Activated CD4-positive, alpha-beta T cell treated with anti-CD3 and anti-CD28 coated beads, Interleukin-2, amount 50 U/mL, for 1 hour (primary cell): Measurements from ENCODE around the gene VKORC1.
"Not testable (repeated sequence)": the region's sequence is repeated elsewhere in the genome, so short reads cannot be mapped to it uniquely, and the experiment has no call there.

Experiments used
- DNase-seq: peaks from one replicate; pipeline ENCODE4 v3.0.0-alpha.2; 2020

Gene VKORC1

GRCh38 chr16:31094424-31095120 lies at the start of gene VKORC1:
Gene VKORC1, minus strand, starts transcription at chr16:31094797. Its CDS starts 68 bp downstream, at chr16:31094729.
- peak; percentile 83 for DNase-seq

DNA sequence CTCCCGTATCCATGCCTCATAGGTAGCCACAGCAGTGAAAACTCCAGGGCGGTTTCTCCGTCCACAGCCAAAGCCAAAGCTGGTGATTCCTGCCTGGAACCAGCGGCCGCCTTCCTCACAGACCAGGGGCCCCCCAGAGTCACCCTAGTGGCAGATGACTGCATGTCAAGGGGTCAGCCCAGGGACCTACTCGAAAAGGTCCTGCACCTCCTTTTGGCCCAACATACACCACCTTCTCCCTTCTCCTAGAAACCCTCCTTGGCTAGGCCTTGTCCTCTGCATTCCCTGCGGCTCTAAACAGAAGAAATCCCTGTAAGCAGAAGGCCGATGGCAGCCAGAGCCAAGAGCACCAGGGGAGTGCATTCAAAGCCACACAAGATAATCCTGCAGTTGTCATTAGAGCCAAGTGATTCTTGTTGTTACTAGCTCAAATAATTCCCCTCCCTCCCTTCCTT lies 49.1 kb upstream of the VKORC1 start:
- DNase-seq: no peak

- no peak for DNase-seq
These were observed 48.6 kb upstream of the VKORC1 start for GRCh38 chr16:31143011-31143693.

DNA sequence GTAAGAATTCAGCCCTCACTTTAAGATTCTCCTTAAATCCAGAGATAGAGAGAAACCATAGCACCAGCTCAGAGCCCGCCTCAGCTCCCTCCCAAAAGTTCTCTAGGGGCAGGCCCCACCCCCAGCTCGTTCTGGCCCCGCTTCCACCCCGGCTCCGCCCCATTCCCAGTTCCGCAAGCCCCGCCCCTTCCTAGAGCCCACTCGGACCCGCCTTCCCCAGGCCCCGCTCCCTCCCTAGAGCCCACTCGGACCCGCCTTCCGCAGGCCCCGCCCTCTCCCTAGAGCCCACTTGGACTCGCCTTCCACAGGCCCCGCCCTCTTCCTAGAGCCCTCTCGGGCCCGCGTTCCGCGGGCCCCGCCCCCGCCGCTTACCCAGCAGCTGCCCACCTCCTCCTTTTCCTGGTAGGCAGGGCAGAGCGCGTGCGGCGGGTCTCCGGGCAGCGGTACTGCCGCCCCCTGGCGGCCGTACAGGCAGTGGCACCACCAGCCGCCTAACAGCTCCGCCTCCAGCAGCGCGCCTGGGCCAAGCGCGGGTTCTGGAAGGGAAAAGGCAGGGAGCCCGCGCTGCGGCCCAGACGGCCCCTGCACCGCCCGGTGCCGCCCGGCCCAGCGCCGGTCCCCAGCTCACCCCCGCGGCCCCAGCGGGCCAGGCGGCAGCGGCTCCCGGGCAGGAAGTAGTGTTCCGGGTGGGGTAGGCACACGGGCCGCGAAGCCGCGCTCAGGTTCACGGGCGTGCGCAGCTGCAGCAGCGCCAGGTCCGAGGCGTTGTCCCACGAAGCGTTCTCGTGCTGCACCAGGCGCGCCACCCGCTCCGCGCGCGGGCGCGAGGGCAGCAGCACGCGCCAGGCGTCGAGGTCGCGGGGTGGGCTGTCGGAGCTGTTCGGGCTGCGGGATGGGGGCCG lies 47.8 kb upstream of the VKORC1 start:
- DNase-seq: peak; percentile 93

DNA sequence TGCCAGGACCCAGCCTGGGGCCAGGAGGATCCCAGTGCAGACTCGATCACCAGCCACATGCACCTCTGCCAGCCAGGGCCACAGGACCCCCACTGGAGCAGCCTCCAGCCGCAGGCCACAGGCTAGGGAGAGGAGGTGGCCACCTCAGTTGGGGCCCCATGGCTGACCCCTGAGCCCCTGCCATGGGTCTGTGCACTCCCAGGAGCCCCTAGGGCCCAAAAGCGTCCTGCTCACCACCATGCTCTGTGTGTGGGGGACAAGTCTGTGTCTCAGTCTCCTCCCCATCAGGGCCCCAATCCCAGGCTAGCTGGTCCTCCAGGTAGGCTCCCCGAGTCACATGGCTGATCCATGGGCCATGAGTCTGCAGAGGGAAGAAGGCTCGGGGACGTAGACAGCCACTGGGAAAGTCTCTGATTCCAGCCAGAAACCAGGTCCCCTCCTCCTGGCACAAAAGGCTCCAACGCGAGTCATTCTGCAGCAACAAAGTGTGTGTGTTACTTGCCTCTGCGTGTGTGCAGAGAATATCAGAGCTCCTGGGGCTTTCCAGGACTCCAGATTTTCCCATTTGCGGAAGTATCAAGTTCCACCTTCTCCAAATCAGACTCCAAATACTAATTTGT lies 47.0 kb upstream of the VKORC1 start:
- no peak for DNase-seq

- DNase-seq: not testable (repeated sequence)
These were observed 46.5 kb upstream of the VKORC1 start for GRCh38 chr16:31141071-31141469.

GRCh38 chr16:31138621-31139578 lies 44.3 kb upstream of the VKORC1 start:
- no peak for DNase-seq

DNA sequence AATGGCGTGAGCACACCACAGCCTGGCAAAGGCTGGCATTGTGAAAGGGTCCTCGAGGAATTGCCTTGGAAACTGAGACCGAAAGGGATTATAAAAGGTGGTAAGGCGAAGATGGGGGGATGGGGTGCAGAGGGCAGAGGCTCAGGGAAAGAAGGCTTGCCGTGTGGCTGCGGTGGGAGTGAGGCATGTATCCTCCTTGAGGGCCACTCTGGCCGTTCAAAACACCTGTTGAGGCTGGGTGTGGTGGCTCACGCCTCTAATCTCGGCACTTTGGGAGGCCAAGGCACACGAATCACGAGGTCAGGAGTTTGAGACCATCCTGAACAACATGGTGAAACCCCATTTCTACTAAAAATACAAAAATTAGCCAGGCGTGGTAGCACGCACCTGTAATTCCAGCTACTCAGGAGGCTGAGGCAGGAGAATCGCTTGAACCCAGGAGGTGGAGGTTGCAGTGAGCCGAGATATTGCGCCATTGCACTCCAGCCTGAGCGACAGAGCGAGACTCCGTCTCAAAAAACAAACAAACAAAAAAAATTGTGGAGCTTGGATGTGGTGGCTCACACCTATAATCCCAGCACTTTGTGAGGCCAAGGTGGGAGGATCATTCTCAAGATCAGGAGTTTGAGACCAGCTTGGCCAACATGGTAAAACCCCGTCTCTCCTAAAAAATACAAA lies 42.4 kb upstream of the VKORC1 start:
- not testable (repeated sequence) for DNase-seq

- no peak for DNase-seq
These were observed 41.7 kb upstream of the VKORC1 start for GRCh38 chr16:31136287-31136662.

- DNase-seq: no peak
These were observed 41.1 kb upstream of the VKORC1 start, which contains the start of gene PRSS8 for GRCh38 chr16:31135535-31136286. Gene PRSS8, minus strand, starts transcription at chr16:31135727. Its CDS starts 229 bp downstream, at chr16:31135498.

DNA sequence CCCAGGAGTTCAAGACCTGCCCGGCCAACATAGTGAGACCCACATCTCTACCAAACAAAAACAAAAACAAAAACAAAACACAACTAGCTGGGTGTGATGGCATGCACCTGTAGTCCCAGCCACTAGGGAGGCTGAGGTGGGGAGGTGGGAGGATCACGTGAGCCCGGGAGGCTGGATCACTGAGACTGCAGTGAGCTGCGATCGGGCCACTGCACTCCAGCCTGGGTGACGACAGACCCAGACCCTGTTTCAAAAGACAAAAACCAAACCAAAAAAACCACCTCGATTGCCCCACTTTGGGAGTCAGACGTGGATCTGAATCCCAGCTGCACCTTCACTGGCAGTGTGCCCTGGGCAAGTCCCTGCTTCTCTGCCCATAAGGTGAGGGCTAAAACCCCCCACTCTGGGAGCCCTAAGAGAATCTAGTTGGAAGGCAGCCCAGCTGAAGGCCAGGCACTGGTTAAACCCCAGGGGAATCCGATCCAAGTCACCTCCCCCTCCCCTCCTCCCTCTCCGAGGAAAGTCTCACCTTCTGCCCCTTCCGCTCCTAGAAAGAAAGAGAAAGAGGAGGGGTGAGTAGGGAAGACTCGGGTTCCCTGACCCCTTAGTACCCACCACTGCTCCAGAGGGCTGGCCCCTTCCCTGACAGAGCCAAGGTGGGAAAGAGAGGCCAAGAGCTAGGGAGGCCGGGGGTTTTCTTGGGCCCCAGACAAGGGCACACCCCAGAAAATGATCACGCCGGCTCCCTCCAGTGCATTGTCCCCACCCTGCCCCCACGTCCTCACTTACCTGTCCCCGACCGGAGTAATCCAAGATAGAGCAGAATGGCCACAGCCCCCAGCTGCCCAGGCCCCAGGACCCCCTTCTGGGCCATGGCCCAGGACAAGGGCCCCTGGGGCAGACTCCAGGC lies 40.3 kb upstream of the VKORC1 start:
- DNase-seq: no peak

DNA sequence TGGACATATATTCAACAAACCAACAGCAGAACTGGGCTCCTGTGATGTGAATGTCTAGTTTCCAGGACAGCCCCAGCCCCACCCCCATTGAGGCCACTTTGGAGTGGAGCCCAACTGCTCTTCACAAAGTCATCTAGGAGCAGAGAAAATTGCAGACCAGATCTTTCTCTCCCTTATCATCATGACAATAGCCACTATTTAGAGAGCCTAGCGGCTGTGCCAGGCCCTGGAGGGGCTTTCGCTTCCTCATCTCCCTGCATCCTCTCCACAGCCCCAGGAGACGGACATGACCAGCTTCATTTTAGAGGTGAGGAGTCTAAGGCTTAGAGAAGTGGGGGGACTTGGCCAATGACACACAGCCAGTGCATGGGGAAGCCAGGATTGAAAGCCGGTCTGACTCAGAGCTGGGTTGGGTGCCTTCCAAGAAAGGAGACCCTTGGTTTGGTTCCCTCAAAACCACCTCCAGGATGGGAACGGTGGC lies 39.5 kb upstream of the VKORC1 start:
- no peak for DNase-seq

GRCh38 chr16:31133046-31133501 lies 38.5 kb upstream of the VKORC1 start:
- no peak for DNase-seq

- no peak for DNase-seq
These were observed 37.8 kb upstream of the VKORC1 start for GRCh38 chr16:31132303-31132979.

DNA sequence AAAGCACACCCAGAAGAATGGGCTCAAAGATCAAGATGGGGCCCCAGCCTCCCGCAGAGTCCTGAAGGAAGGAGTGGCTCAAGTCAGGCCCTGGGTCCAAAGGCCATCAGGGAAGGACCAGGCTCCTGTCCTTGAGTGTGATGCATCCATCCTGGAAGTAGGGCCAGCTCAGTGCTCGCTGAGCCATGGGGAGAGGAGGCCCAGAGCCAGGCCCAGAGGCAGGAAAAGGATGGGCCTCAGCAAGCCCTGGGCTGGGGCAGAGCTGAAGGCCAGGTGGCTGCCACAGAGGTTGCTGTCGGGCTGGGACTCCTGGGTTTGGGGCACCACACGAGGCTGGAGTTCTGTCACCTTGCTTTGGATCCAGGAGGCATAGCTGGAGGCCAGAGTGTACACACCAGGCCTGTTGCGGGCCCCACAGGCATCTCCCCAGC lies 37.3 kb upstream of the VKORC1 start:
- no peak for DNase-seq

GRCh38 chr16:31131416-31131815 lies 36.8 kb upstream of the VKORC1 start:
- no peak for DNase-seq

DNA sequence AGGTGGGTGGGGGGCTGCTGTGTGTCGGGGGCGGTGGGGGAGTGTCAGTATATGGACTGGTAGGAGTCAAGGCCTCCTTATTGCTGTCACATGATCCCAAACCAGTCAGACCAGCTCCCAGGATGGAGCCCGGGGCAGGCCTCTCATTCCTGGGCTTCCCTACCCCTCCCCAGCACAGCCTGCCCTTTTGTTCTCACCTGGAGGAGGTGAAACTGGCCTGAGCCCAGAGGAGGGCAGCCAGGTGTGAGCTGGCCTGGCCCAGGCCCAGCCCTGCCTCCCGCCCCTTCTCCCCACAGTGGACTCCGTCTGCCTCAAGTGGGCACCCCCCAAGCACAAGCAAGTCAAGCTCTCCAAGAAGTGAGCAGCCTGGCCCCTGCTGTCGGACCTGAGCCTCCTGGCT lies 36.3 kb upstream of the VKORC1 start:
- no peak for DNase-seq

GRCh38 chr16:31130336-31130891 lies 35.8 kb upstream of the VKORC1 start:
- no peak for DNase-seq
